Calu3 (cell line): Measurements from ENCODE around the gene IQCN. TPM values are rescaled to one million over a fixed set of nuclear protein-coding genes. Genes with fewer than 3 reads are reported as not detected.

Experiments used
- BruUV-seq: library from RNA; stranded (reverse); fragments of 400-500 nt; replicated peaks from 2 replicates; lab custom pipeline; 2021; lab: Mats Ljungman, UMichigan
- CTCF ChIA-PET: fragments of 300-600 bp; sonication (Branson Sonifier 250); formaldehyde crosslinking; loops from one replicate; lab custom pipeline; 2022; ENCODE audit warnings: antibody characterized with exemption; lab: Charles Lee
- DNase-seq: peaks from one replicate; pipeline ENCODE4 v3.0.0; 2022
- H3K27ac Mint-ChIP-seq: one replicate; pipeline ENCODE4 v1.8.0; 2022; ENCODE audit warnings: mixed read lengths; ENCODE audit not compliant: unreplicated experiment
- H3K27me3 Mint-ChIP-seq: one replicate; pipeline ENCODE4 v1.8.0; 2022; ENCODE audit warnings: mixed read lengths; ENCODE audit not compliant: unreplicated experiment
- H3K36me3 Mint-ChIP-seq: one replicate; pipeline ENCODE4 v1.8.0; 2022; ENCODE audit warnings: mild to moderate bottlenecking, moderate library complexity, mixed read lengths; ENCODE audit not compliant: insufficient read depth, unreplicated experiment
- H3K4me1 Mint-ChIP-seq: one replicate; pipeline ENCODE4 v1.8.0; 2022; ENCODE audit warnings: mild to moderate bottlenecking, low read depth, mixed read lengths; ENCODE audit not compliant: unreplicated experiment
- H3K4me3 Mint-ChIP-seq: one replicate; pipeline ENCODE4 v1.8.0; 2022; ENCODE audit warnings: mild to moderate bottlenecking, low read depth, moderate library complexity, mixed read lengths; ENCODE audit not compliant: unreplicated experiment
- H3K9me3 Mint-ChIP-seq: one replicate; pipeline ENCODE4 v1.8.0; 2022; ENCODE audit warnings: low read depth, mixed read lengths; ENCODE audit not compliant: unreplicated experiment
- CTCF ChIP-seq: fragments of 200-600 bp; IDR thresholded peaks from one replicate; pipeline ENCODE4 v1.8.0; 2022; ENCODE audit warnings: antibody characterized with exemption; ENCODE audit not compliant: unreplicated experiment
- intact Hi-C: fragments of 100-400 bp; cut with micrococcal nuclease; formaldehyde crosslinking; loops from one replicate; pipeline ENCODE4 v1.10.0; 2022; ENCODE audit not compliant: unreplicated experiment
- total RNA-seq: library from RNA; stranded (reverse); gene quantifications from 2 replicates; pipeline ENCODE4 v1.2.3, GENCODE V29; 2022

The IQCN gene
- total RNA-seq, 1 experiment from 2014 or later, result 1.6 TPM

GRCh38 chr19:18269070-18269723 lies 5.1 kb downstream of the IQCN start:
- Mint-ChIP-seq H3K4me3 (no peak overlapping the region), H3K4me1 (no peaks in the 10 kb centered on the region), H3K27ac (no peak overlapping the region), H3K9me3 (no peaks in the 10 kb centered on the region), H3K36me3 (peaks cover 10% of the 10 kb centered on the region), H3K27me3 (no peaks in the 10 kb centered on the region)
- DNase-seq, result no peak
- intact Hi-C loops, result no loop called here
- no peak for TF ChIP-seq CTCF
- no TSS peak for BruUV-seq
- CTCF ChIA-PET, result no interaction called here

GRCh38 chr19:18266771-18267686 lies 7.2 kb downstream of the IQCN start:
- no TSS peak for BruUV-seq
- no peak overlapping the region for H3K27ac Mint-ChIP-seq
- CTCF ChIA-PET, result no interaction called here
- no peaks in the 10 kb centered on the region for H3K9me3 Mint-ChIP-seq
- H3K4me3 Mint-ChIP-seq, result no peak overlapping the region
- no peaks in the 10 kb centered on the region for H3K4me1 Mint-ChIP-seq
- DNase-seq, result no peak
- peaks cover 3% of the 10 kb centered on the region for H3K36me3 Mint-ChIP-seq
- no peak for TF ChIP-seq CTCF
- no peaks in the 10 kb centered on the region for H3K27me3 Mint-ChIP-seq
- intact Hi-C loops, result no loop called here

GRCh38 chr19:18265582-18265981 lies 8.7 kb downstream of the IQCN start:
- Mint-ChIP-seq H3K27me3 (no peaks in the 10 kb centered on the region), H3K4me1 (no peaks in the 10 kb centered on the region), H3K9me3 (no peaks in the 10 kb centered on the region), H3K27ac (no peak overlapping the region), H3K4me3 (no peak overlapping the region), H3K36me3 (peaks cover 5% of the 10 kb centered on the region)
- intact Hi-C loops, result no loop called here
- DNase-seq, result no peak
- BruUV-seq, result no TSS peak
- CTCF ChIA-PET, result no interaction called here
- no peak for TF ChIP-seq CTCF

GRCh38 chr19:18264971-18265540 lies 9.2 kb downstream of the IQCN start:
- Mint-ChIP-seq H3K4me1 (no peaks in the 10 kb centered on the region), H3K4me3 (no peak overlapping the region), H3K27me3 (no peaks in the 10 kb centered on the region), H3K27ac (no peak overlapping the region), H3K9me3 (no peaks in the 10 kb centered on the region), H3K36me3 (peaks cover 5% of the 10 kb centered on the region)
- TF ChIP-seq CTCF, result no peak
- no TSS peak for BruUV-seq
- intact Hi-C loops, result no loop called here
- DNase-seq, result no peak
- CTCF ChIA-PET, result no interaction called here
